CD4-positive, alpha-beta T cell (primary cell): ENCODE data around the gene PLD4. TPM values are rescaled to one million over a fixed set of nuclear protein-coding genes. Genes with fewer than 3 reads are reported as not detected.
A peak's percentile ranks its signal among the peaks of the same experiment; 100 is the strongest.

Experiments
- ATAC-seq: fragments of 200-7000 bp; cut with Tn5 transposase; one replicate; pipeline ENCODE4 v1.10.0; 2022; ENCODE audit warnings: mild to moderate bottlenecking; ENCODE audit not compliant: poor library complexity
- CTCF ChIA-PET: fragments of 350-600 bp; sonication (Branson Sonifier 250); formaldehyde crosslinking; loops from one replicate; lab custom pipeline; 2021; ENCODE audit warnings: antibody characterized with exemption, inconsistent platforms; lab: Charles Lee
- POLR2A ChIA-PET: fragments of 350-600 bp; sonication (Branson Sonifier 250); formaldehyde crosslinking; loops from one replicate; lab custom pipeline; 2021; ENCODE audit warnings: antibody characterized with exemption, inconsistent platforms; lab: Charles Lee
- DNase-seq, 14 experiments: peaks; one replicate each; pipeline ENCODE4 v3.0.0-alpha.2; 2013 to 2020; ENCODE audit warnings: mixed read lengths in 2 of 14
- H3K27ac ChIP-seq, 2 donors: one replicate each; pipeline versions ENCODE4 v1.5.1 to v1.7.0; 2013; ENCODE audit warnings: low read length in 2 of 2, low read depth in 1 of 2, mild to moderate bottlenecking in 1 of 2
- H3K27me3 ChIP-seq, 2 experiments: 1 replicate in 1 of 2; 2 replicates in 1 of 2; pipeline versions ENCODE4 v1.6.1 to v1.7.0; 2013; ENCODE audit warnings: low read length in 2 of 2, control low read depth in 1 of 2, mild to moderate bottlenecking in 1 of 2, moderate library complexity in 1 of 2; ENCODE audit not compliant: insufficient read depth in 2 of 2, control insufficient read depth in 1 of 2
- H3K36me3 ChIP-seq: one replicate; pipeline ENCODE4 v1.6.1; 2013; ENCODE audit warnings: low read length, control low read depth; ENCODE audit not compliant: insufficient read depth
- H3K4me1 ChIP-seq: one replicate; pipeline ENCODE4 v1.6.1; 2013; ENCODE audit warnings: low read length, control low read depth; ENCODE audit not compliant: insufficient read depth
- H3K4me3 ChIP-seq: one replicate; pipeline ENCODE4 v1.5.1; 2013; ENCODE audit warnings: mild to moderate bottlenecking, low read length, moderate library complexity
- H3K9me3 ChIP-seq, 2 experiments: 1 replicate in 1 of 2; 2 replicates in 1 of 2; pipeline versions ENCODE4 v1.6.1 to v1.7.0; 2013; ENCODE audit warnings: low read length in 2 of 2, mild to moderate bottlenecking in 2 of 2, control low read depth in 1 of 2, moderate library complexity in 1 of 2; ENCODE audit not compliant: control insufficient read depth in 1 of 2, insufficient read depth in 1 of 2
- H3K27ac Mint-ChIP-seq: one replicate; pipeline ENCODE4 v1.8.0; 2020; ENCODE audit warnings: mixed read lengths
- H3K27me3 Mint-ChIP-seq: one replicate; pipeline ENCODE4 v1.8.0; 2021; ENCODE audit warnings: mixed read lengths
- H3K36me3 Mint-ChIP-seq: one replicate; pipeline ENCODE4 v1.8.0; 2021; ENCODE audit warnings: low read depth, mixed read lengths
- H3K4me1 Mint-ChIP-seq: one replicate; pipeline ENCODE4 v1.8.0; 2021; ENCODE audit warnings: low read depth, mixed read lengths
- H3K4me3 Mint-ChIP-seq: one replicate; pipeline ENCODE4 v1.8.0; 2020; ENCODE audit warnings: mild to moderate bottlenecking, mixed read lengths
- H3K9me3 Mint-ChIP-seq: one replicate; pipeline ENCODE4 v1.8.0; 2020; ENCODE audit warnings: mixed read lengths
- CTCF ChIP-seq: fragments of 200-600 bp; IDR thresholded peaks from one replicate; pipeline ENCODE4 v1.8.0; 2022; ENCODE audit warnings: antibody characterized with exemption, mild to moderate bottlenecking
- intact Hi-C, 2 experiments: fragments of 100-400 bp; cut with DNase I in 1 of 2; cut with micrococcal nuclease in 1 of 2; formaldehyde crosslinking; loops; one replicate each; pipeline versions ENCODE4 v1.15.1 to v1.9.0; 2023 to 2025; cut with DNase I, micrococcal nuclease
- total RNA-seq, 174 experiments: library from RNA in 2 of 174; stranded (reverse) in 2 of 174; gene quantifications; one replicate each; pipeline ENCODE4 v1.2.3 and lab custom pipeline; 2021 to 2026

The PLD4 gene
- total RNA-seq, 2 experiments from 2014 or later, result 1.6 to 2.1 TPM

- no peaks in the 10 kb centered on the region for H3K27me3 Mint-ChIP-seq
- no peak overlapping the region for H3K4me3 Mint-ChIP-seq
- Histone ChIP-seq H3K27ac (no peak overlapping the region), H3K36me3 (no peaks in the 10 kb centered on the region), H3K4me1 (peaks cover 13% of the 10 kb centered on the region), H3K4me3 (no peak overlapping the region), H3K9me3 (peaks cover 0 to 16% of the 10 kb centered on the region in 2 experiments), H3K27me3 (peaks cover 0 to 7% of the 10 kb centered on the region in 2 experiments)
- ChIA-PET CTCF (no interaction called here), POLR2A (no interaction called here)
- H3K4me1 Mint-ChIP-seq, result no peaks in the 10 kb centered on the region
- H3K36me3 Mint-ChIP-seq, result no peaks in the 10 kb centered on the region
- DNase-seq (peak in 1 of 14 experiments; percentile 9), ATAC-seq (no peak)
- no peak overlapping the region for H3K27ac Mint-ChIP-seq
- no peaks in the 10 kb centered on the region for H3K9me3 Mint-ChIP-seq
- intact Hi-C loops, result no loop called here
- TF ChIP-seq CTCF, result no peak
These were observed 3.9 kb downstream of the PLD4 start for GRCh38 chr14:104928391-104929133.

- peaks cover 16% of the 10 kb centered on the region for H3K4me1 ChIP-seq
- peaks cover 0 to 7% of the 10 kb centered on the region in 2 experiments for H3K27me3 ChIP-seq
- TF ChIP-seq CTCF, result no peak
- no peak overlapping the region for H3K27ac Mint-ChIP-seq
- peak in 2 of 14 experiments; percentile 11 to 24 for DNase-seq
- no peaks in the 10 kb centered on the region for H3K36me3 ChIP-seq
- ChIA-PET CTCF (no interaction called here), POLR2A (no interaction called here)
- H3K27me3 Mint-ChIP-seq, result peaks cover 3% of the 10 kb centered on the region
- H3K9me3 Mint-ChIP-seq, result no peaks in the 10 kb centered on the region
- H3K4me3 Mint-ChIP-seq, result peak overlapping the region; percentile 60
- peaks cover 0 to 7% of the 10 kb centered on the region in 2 experiments for H3K9me3 ChIP-seq
- intact Hi-C loops, result loop anchor here in 1 of 2 experiments (5.0 kb wide), 1 partner anchor 162 kb away; no protein-coding TSS in a partner anchor
- no peak overlapping the region for H3K27ac ChIP-seq
- H3K36me3 Mint-ChIP-seq, result no peaks in the 10 kb centered on the region
- no peak overlapping the region for H3K4me3 ChIP-seq
- no peak for ATAC-seq
- peaks cover 3% of the 10 kb centered on the region for H3K4me1 Mint-ChIP-seq
These were observed 4.9 kb downstream of the PLD4 start for GRCh38 chr14:104929268-104930230.

GRCh38 chr14:104930526-104931303, 6.0 kb downstream of the PLD4 start:
- peaks cover 0 to 7% of the 10 kb centered on the region in 2 experiments for H3K27me3 ChIP-seq
- intact Hi-C loops, result loop anchor here in 1 of 2 experiments (5.0 kb wide), 1 partner anchor 163 kb away; no protein-coding TSS in a partner anchor
- POLR2A ChIA-PET, result no interaction called here
- no peaks in the 10 kb centered on the region for H3K9me3 Mint-ChIP-seq
- no peak overlapping the region for H3K27ac ChIP-seq
- no peaks in the 10 kb centered on the region for H3K36me3 Mint-ChIP-seq
- H3K4me3 Mint-ChIP-seq, result peak overlapping the region; percentile 42
- H3K27ac Mint-ChIP-seq, result no peak overlapping the region
- CTCF ChIA-PET, result no interaction called here
- no peaks in the 10 kb centered on the region for H3K9me3 ChIP-seq
- no peaks in the 10 kb centered on the region for H3K36me3 ChIP-seq
- no peak overlapping the region for H3K4me3 ChIP-seq
- H3K4me1 Mint-ChIP-seq, result peaks cover 5% of the 10 kb centered on the region
- ATAC-seq (no peak), DNase-seq (peak in 2 of 14 experiments; percentile 15 to 28)
- TF ChIP-seq CTCF, result no peak
- H3K4me1 ChIP-seq, result peaks cover 16% of the 10 kb centered on the region
- H3K27me3 Mint-ChIP-seq, result peaks cover 10% of the 10 kb centered on the region
